H1 (cell line): ENCODE measurements around the gene TNNT3. TPM values are rescaled to one million over a fixed set of nuclear protein-coding genes. Genes with fewer than 3 reads are reported as not detected.

Experiments used
- CHD1 ChIP-seq: IDR thresholded peaks from 2 replicates; pipeline ENCODE4 v1.6.1; 2012; ENCODE audit warnings: low read depth, low read length, improper control_type of control experiment
- CHD7 ChIP-seq: fragments of 300-600 bp; sonication (generic); IDR thresholded peaks from 2 replicates; pipeline ENCODE4 v1.7.1; 2012; ENCODE audit warnings: low read length, moderate library complexity, mild to moderate bottlenecking, inconsistent platforms; ENCODE audit not compliant: insufficient replicate concordance
- EP300 ChIP-seq, 2 experiments: IDR thresholded peaks; 1 replicate in 1 of 2; 2 replicates in 1 of 2; pipeline ENCODE4 v1.6.1; 2011 to 2012; ENCODE audit warnings: low read depth in 2 of 2, low read length in 2 of 2, mild to moderate bottlenecking in 2 of 2, borderline replicate concordance in 1 of 2, inconsistent platforms in 1 of 2, moderate library complexity in 1 of 2
- FOSL1 ChIP-seq: IDR thresholded peaks from 2 replicates; pipeline ENCODE4 v1.6.1; 2011; ENCODE audit warnings: mild to moderate bottlenecking, low read depth, low read length, moderate library complexity; ENCODE audit not compliant: insufficient read depth
- KDM1A ChIP-seq: fragments of 200-600, 300-600 bp; sonication (generic); IDR thresholded peaks from 2 replicates; pipeline ENCODE4 v1.7.1; 2016; ENCODE audit warnings: mild to moderate bottlenecking, low read length, borderline replicate concordance
- POLR2AphosphoS5 ChIP-seq: IDR thresholded peaks from 2 replicates; pipeline ENCODE4 v1.6.1; 2011; ENCODE audit warnings: low read depth, low read length
- POU5F1 ChIP-seq: IDR thresholded peaks from 2 replicates; pipeline ENCODE4 v1.6.1; 2011; ENCODE audit warnings: low read depth, mild to moderate bottlenecking, low read length, moderate library complexity
- RXRA ChIP-seq: IDR thresholded peaks from 2 replicates; pipeline ENCODE4 v1.6.1; 2011; ENCODE audit warnings: low read depth, mild to moderate bottlenecking, low read length, moderate library complexity; ENCODE audit not compliant: insufficient read depth
- SIN3A ChIP-seq, 2 experiments: IDR thresholded peaks in 1 of 2; conservative IDR thresholded peaks in 1 of 2; 2 replicates each; pipeline ENCODE4 v1.6.1; 2011 to 2012; ENCODE audit warnings: low read length in 2 of 2, improper control_type of control experiment in 1 of 2, low read depth in 1 of 2, mild to moderate bottlenecking in 1 of 2
- TCF12 ChIP-seq: IDR thresholded peaks from 2 replicates; pipeline ENCODE4 v1.6.1; 2011; ENCODE audit warnings: low read depth, mild to moderate bottlenecking, low read length
- ZNF274 ChIP-seq: IDR thresholded peaks from 2 replicates; pipeline ENCODE4 v1.7.0; 2012; ENCODE audit warnings: low read length, borderline replicate concordance; ENCODE audit errors: extremely low read depth
- polyA plus RNA-seq, 7 experiments: library from polyadenylated mRNA; depleted of rRNA in 3 of 7; stranded (reverse) in 5 of 7; unstranded in 2 of 7; fragments of >200 nt in 5 of 7; fragments of 200-250 nt in 2 of 7; gene quantifications; 1 replicate in 5 of 7; 2 replicates in 1 of 7; 4 replicates in 1 of 7; pipeline versions ENCODE4 v1.2.1 to v1.2.3, GENCODE V29; 2011 to 2013; ENCODE audit warnings: missing spikeins in 2 of 7, mixed read lengths in 2 of 7
- total RNA-seq: library from RNA; stranded (reverse); fragmentation: NEBNext Ultra II Directional; extraction: Animal tissue kit (Norgen Biotek cat#: 25700); gene quantifications from 2 replicates; pipeline ENCODE4 v1.2.1, GENCODE V29; 2021

TNNT3 gene
- total and polyA plus RNA-seq, 2 of the 8 experiments (the other 6 are each of a cell fraction or from before 2014, with no cell fraction given) = not detected

- no peak for TF ChIP-seq CHD7
- TF ChIP-seq CHD1 = no peak
- no peak for TF ChIP-seq POU5F1
- TF ChIP-seq EP300 (IDR thresholded peaks at IDR 0.05; ENCODE audit: borderline replicate concordance in 1 of 2, low read depth in 2 of 2, low read length in 2 of 2) = no peak
- no peak for TF ChIP-seq SIN3A (conservative IDR thresholded peaks at IDR 0.05 in 1 of 2, IDR thresholded peaks at IDR 0.05 in 1 of 2; ENCODE audit: low read depth in 1 of 2, low read length in 2 of 2)
- TF ChIP-seq POLR2AphosphoS5 = no peak
- TF ChIP-seq TCF12 = no peak
- no peak for TF ChIP-seq ZNF274
- TF ChIP-seq KDM1A = no peak
- TF ChIP-seq FOSL1 = no peak
- TF ChIP-seq RXRA = no peak
Observed at GRCh38 chr11:1952806-1953482, 33.4 kb downstream of the TNNT3 start (continued).
